Activated CD4-positive, alpha-beta T cell treated with anti-CD3 and anti-CD28 coated beads, Interleukin-2, amount 10 ng/mL, durations not matched to agents 7 days and 5 days (primary cell): Measurements from ENCODE around the gene USP35. TPM values are rescaled to one million over a fixed set of nuclear protein-coding genes. Genes with fewer than 3 reads are reported as not detected.

Experiments used
- CTCF ChIA-PET: fragments of 350-600 bp; sonication (Branson Sonifier 250); formaldehyde crosslinking; loops from one replicate; lab custom pipeline; 2021; ENCODE audit warnings: antibody characterized with exemption; lab: Charles Lee
- POLR2A ChIA-PET: fragments of 350-600 bp; sonication (Branson Sonifier 250); formaldehyde crosslinking; loops from one replicate; lab custom pipeline; 2021; ENCODE audit warnings: antibody characterized with exemption; lab: Charles Lee
- DNase-seq: peaks from one replicate; pipeline ENCODE4 v3.0.0-alpha.2; 2020
- H3K27ac Mint-ChIP-seq: one replicate; pipeline ENCODE4 v1.8.0; 2021; ENCODE audit warnings: mild to moderate bottlenecking, moderate library complexity, mixed read lengths
- H3K27me3 Mint-ChIP-seq: one replicate; pipeline ENCODE4 v1.8.0; 2021; ENCODE audit warnings: mixed read lengths
- H3K36me3 Mint-ChIP-seq: one replicate; pipeline ENCODE4 v1.8.0; 2021; ENCODE audit warnings: low read depth, mixed read lengths
- H3K4me1 Mint-ChIP-seq: one replicate; pipeline ENCODE4 v1.8.0; 2021; ENCODE audit warnings: mixed read lengths
- H3K4me3 Mint-ChIP-seq: one replicate; pipeline ENCODE4 v1.8.0; 2021; ENCODE audit warnings: mild to moderate bottlenecking, moderate library complexity, mixed read lengths
- H3K9me3 Mint-ChIP-seq: one replicate; pipeline ENCODE4 v1.8.0; 2021; ENCODE audit warnings: mixed read lengths
- total RNA-seq, 2 experiments: library from RNA; stranded (reverse); gene quantifications; one replicate each; pipeline ENCODE4 v1.2.3, GENCODE V29; 2021

The USP35 gene
- total RNA-seq, 2 experiments from 2014 or later, result 13.0 to 13.2 TPM

DNA sequence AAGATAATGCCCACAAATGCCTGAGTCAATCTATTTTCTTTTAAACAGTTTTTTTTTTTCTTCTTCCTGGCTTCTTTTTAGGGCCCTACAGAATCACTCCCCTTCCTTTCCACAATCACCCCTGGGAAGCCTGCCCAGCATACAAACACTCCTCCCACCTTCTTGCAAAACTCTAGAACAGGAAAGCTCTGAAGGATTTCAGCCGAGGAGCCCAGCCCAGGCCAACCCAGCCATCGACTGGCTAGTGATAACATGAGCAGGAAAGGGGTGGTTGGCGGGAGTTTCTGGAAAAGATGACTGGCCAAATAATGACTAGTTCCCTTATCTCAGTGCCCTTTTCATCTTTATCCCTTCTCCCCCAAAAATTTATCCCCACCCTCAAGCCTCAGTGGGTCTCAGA, 68.2 kb downstream of the USP35 start:
- Mint-ChIP-seq H3K27me3 (no peaks in the 10 kb centered on the region), H3K4me1 (no peaks in the 10 kb centered on the region), H3K9me3 (no peaks in the 10 kb centered on the region), H3K27ac (no peak overlapping the region), H3K4me3 (no peak overlapping the region), H3K36me3 (peaks cover 10% of the 10 kb centered on the region)
- POLR2A ChIA-PET, result no interaction called here
- CTCF ChIA-PET, result interaction anchor here (0.7 to 1.3 kb wide), 2 partner anchors 13 to 24 kb away, joined by 4 to 5 read pairs; no protein-coding TSS in a partner anchor
- DNase-seq, result no peak

DNA sequence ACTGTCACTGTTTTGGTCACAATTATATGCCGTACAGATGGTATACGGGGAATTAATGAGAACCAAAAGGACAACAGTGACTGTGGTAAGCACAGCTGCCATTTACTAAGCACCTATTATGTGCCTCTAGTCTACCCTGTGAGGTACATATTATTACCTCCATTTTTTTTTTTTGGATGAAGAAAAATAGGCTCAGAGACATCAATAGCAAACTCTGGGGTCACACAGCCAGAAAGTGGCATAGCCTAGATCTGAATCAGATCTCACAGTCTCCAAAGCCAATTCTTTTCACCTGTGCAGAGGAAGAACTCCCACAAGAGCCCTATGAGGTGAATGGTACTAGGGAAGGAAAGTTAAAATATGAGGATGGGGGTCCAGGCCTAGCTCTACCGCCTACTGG, 68.9 kb downstream of the USP35 start:
- Mint-ChIP-seq H3K4me3 (no peak overlapping the region), H3K4me1 (no peaks in the 10 kb centered on the region), H3K27ac (no peak overlapping the region), H3K36me3 (peaks cover 10% of the 10 kb centered on the region), H3K27me3 (no peaks in the 10 kb centered on the region), H3K9me3 (no peaks in the 10 kb centered on the region)
- CTCF ChIA-PET, result interaction anchor here (1.3 kb wide), 1 partner anchor 12 kb away, joined by 5 read pairs; no protein-coding TSS in a partner anchor
- POLR2A ChIA-PET, result no interaction called here
- no peak for DNase-seq

DNA sequence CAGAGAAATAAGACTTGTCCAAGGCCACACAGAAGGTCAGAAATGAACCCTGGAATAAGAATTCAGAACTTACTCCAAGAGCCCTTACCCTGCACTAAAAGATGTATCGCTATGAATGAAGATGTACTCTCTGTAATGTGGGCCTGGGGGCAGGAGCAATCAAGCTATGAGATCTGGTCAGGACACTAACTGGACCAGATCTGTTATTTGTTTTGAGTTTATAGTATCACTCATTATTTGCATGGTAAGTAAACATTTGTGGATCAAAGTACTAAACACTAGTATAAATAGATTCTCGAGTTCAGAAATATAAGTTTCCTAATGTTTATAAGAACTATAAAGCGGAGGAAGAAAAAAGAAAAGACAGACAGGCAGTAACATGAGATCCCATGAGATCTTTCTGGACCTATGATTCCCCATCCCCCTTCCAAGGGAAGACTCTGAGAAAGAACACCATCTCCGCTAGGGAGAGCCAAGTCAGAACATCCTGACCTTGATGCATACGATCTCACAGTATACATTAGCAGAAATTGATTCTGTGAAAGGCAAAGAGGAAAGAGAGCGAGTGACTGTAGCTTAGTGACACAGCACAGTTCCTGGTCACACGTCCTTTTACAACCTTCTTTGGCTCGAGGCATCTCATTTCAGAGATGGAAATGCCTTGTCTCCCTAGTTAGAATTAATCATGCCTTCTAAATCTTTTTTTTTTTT, 71.2 kb downstream of the USP35 start:
- DNase-seq, result no peak
- Mint-ChIP-seq H3K27ac (no peak overlapping the region), H3K27me3 (no peaks in the 10 kb centered on the region), H3K4me1 (no peaks in the 10 kb centered on the region), H3K36me3 (peaks cover 4% of the 10 kb centered on the region), H3K9me3 (no peaks in the 10 kb centered on the region), H3K4me3 (no peak overlapping the region)
- ChIA-PET CTCF (interaction anchor here (0.7 to 2.2 kb wide), 2 partner anchors 9 to 393 kb away, joined by 3 to 7 read pairs; no protein-coding TSS in a partner anchor), POLR2A (no interaction called here)

DNA sequence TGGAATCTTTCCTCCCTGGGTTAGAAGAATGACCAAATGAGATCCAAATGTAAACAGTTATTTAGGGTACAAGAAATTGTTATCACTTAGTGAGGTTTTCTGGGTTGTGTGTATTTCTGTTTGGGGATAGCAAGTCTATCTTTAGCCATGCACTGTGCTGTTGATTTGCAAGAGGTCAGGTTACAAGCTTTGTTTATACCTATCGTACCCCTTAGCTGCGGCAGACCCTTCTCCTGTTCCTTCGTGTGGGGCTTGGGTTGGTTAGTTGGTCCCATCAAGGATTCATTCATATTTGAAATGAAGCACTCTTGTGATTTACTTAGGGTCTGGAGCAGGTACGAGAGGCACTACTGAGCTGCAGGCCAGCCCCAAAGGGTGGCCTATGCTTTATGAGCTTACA, 72.6 kb downstream of the USP35 start:
- peaks cover 2% of the 10 kb centered on the region for H3K36me3 Mint-ChIP-seq
- no peak for DNase-seq
- H3K27ac Mint-ChIP-seq, result no peak overlapping the region
- H3K27me3 Mint-ChIP-seq, result no peaks in the 10 kb centered on the region
- no peaks in the 10 kb centered on the region for H3K9me3 Mint-ChIP-seq
- ChIA-PET CTCF (interaction anchor here (1.0 to 2.2 kb wide), 6 partner anchors 8 to 112 kb away, joined by 3 to 7 read pairs (median 4); no protein-coding TSS in a partner anchor), POLR2A (no interaction called here)
- H3K4me1 Mint-ChIP-seq, result no peaks in the 10 kb centered on the region
- no peak overlapping the region for H3K4me3 Mint-ChIP-seq

DNA sequence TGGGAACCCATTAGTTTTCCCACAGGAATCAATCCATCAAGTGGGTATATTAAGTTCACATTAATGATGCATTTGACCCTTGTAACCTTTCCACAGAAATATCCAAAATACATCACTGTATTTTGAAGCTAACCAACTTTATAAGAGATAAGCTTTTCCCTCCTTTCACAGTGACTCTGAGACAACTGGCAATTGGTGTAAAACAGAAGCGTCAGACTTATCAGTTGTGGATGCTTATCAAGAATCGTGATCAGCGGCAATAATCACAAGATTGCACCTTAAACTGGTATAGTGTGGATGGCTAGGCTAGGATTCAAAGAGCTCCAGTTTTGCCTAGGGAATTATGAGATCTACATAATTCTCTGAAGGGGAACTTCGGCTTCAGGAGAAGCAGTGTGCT, 73.1 kb downstream of the USP35 start:
- no peaks in the 10 kb centered on the region for H3K27me3 Mint-ChIP-seq
- no peak overlapping the region for H3K27ac Mint-ChIP-seq
- peaks cover 4% of the 10 kb centered on the region for H3K4me1 Mint-ChIP-seq
- no peak overlapping the region for H3K4me3 Mint-ChIP-seq
- no peaks in the 10 kb centered on the region for H3K9me3 Mint-ChIP-seq
- POLR2A ChIA-PET, result interaction anchor here (1.0 kb wide), 1 partner anchor 10 kb away, joined by 4 read pairs; no protein-coding TSS in a partner anchor
- CTCF ChIA-PET, result interaction anchor here (1.1 to 2.1 kb wide), 4 partner anchors 9 to 112 kb away, joined by 3 to 6 read pairs (median 4); no protein-coding TSS in a partner anchor
- H3K36me3 Mint-ChIP-seq, result peaks cover 2% of the 10 kb centered on the region
- no peak for DNase-seq

DNA sequence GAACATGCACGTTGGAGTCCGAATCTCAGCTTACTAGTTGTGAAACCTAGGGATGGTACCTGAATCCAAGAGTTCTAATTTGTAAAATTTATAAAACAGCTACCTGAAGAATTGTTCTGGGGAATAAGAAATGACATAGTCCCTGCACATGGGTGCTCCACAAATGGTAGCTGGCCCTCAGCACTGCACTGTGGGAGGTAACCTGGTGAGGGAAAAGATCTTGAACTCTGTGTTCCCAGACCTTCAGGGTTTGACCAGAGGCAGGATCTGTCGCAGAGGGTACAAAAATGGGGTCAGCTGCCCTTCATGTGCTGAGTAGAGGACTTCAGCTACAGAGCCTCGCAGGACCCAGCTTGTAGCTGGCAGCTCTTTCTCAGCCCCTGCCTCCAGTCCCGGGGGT, 73.5 kb downstream of the USP35 start:
- peaks cover 4% of the 10 kb centered on the region for H3K4me1 Mint-ChIP-seq
- POLR2A ChIA-PET, result interaction anchor here (1.0 kb wide), 1 partner anchor 10 kb away, joined by 4 read pairs; no protein-coding TSS in a partner anchor
- H3K4me3 Mint-ChIP-seq, result no peak overlapping the region
- peaks cover 2% of the 10 kb centered on the region for H3K36me3 Mint-ChIP-seq
- no peaks in the 10 kb centered on the region for H3K27me3 Mint-ChIP-seq
- no peak for DNase-seq
- no peaks in the 10 kb centered on the region for H3K9me3 Mint-ChIP-seq
- CTCF ChIA-PET, result interaction anchor here (1.1 to 2.1 kb wide), 3 partner anchors 9 to 11 kb away, joined by 3 to 6 read pairs (median 4); no protein-coding TSS in a partner anchor
- no peak overlapping the region for H3K27ac Mint-ChIP-seq

DNA sequence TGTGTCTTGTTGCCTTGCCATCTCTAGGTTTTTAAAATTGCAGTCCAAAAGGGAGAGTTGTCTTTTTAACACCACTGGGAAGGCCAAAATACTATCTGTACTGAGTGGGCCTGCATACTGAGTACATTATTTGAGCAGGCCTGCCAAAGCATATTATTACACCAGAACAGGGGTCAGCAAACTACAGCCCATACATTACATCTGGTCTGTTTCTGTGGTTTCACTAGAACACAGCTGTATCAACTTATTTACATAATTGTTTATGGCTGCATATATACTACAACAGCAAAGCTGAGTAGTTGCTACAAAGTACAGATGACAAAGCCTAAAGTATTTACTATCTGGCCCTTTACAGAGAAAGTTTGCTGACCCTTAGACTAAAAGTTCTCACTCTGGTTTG, 74.0 kb downstream of the USP35 start:
- H3K4me1 Mint-ChIP-seq, result peaks cover 4% of the 10 kb centered on the region
- H3K4me3 Mint-ChIP-seq, result no peak overlapping the region
- no peak overlapping the region for H3K27ac Mint-ChIP-seq
- ChIA-PET POLR2A (interaction anchor here (1.0 kb wide), 1 partner anchor 10 kb away, joined by 4 read pairs; no protein-coding TSS in a partner anchor), CTCF (interaction anchor here (1.1 to 2.1 kb wide), 3 partner anchors 11 to 86 kb away, joined by 3 to 6 read pairs (median 3); no protein-coding TSS in a partner anchor)
- no peaks in the 10 kb centered on the region for H3K27me3 Mint-ChIP-seq
- H3K9me3 Mint-ChIP-seq, result no peaks in the 10 kb centered on the region
- peaks cover 2% of the 10 kb centered on the region for H3K36me3 Mint-ChIP-seq
- no peak for DNase-seq

Other genes with a start within 250 kb of the USP35 start
- gene INTS4, start 194.3 kb upstream of the USP35 start, total RNA-seq, result 10 to 100 TPM; 49.1 to 50.3 TPM
- under 1 TPM; 0.19 to 0.25 TPM for gene KCTD14, start 165.6 kb upstream of the USP35 start, total RNA-seq
- not detected for gene THRSP, start 125.1 kb upstream of the USP35 start, total RNA-seq
- gene NDUFC2, start 109.1 kb upstream of the USP35 start, total RNA-seq, result 100 to 1,000 TPM; 182 to 220 TPM
- gene ALG8, start 49.3 kb upstream of the USP35 start, total RNA-seq, result 10 to 100 TPM; 51.2 to 70.3 TPM
- 1 to 10 TPM; 8.9 TPM for gene KCTD21, start 293 bp upstream of the USP35 start, total RNA-seq
- 10 to 100 TPM; 15.9 to 16.6 TPM for gene GAB2, start 228.9 kb downstream of the USP35 start, total RNA-seq